Measurements from ENCODE around the gene ZBTB17.
"Not testable (repeated sequence)": the region's sequence is repeated elsewhere in the genome, so short reads cannot be mapped to it uniquely, and the experiment has no call there.

Gene ZBTB17

DNA sequence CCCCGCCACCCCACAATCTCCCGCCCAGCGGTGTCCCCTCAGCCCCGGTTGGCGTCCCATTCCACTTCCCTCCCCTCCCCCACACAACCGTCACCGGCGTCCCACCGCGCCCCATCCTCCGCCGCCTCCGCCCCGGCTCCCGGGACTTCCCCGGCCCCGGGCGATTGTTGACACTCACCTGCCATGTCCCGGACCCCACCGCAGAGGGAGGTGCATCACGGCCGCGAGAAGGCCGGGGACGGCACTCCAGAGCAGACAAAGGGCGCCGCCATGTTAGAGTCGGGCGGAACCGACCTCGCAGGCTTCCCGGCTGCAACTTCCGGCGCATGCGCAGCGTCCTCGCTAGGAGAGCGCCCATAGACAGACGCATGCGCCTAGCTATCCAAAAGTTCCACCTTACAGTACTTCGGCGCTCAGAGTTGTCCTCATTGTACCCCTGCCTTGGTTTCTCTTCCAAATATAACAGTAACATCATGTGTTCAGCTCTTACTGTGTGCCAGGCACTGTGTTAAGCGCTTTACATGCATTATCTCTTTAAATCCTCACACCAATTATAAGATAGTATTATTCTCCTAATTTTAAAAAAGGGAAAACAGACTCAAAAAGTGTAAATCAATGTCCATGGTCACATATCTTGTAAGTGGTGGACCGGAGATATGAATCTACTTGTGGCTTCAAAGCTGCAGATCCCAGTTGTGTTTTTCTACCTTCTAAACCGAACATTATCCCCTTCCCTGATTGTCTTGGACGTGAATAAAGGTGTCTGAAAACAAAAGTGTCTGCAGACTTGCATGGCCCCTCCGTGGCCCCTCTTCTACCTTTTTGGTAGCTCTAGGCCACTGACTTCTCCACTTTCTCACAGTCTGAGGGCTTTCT is at the start of gene ZBTB17:
Gene ZBTB17 (minus strand): TSS at position 297 of the 876 bp plus-strand sequence. CDS start 27,606 bp downstream, outside the sequence.
- H3K4me3 ChIP-seq (replicated peaks; ENCODE audit: low read depth, low read length), result peak within 1 kb of the TSS; percentile 85
- TF ChIP-seq, protein P1, sequence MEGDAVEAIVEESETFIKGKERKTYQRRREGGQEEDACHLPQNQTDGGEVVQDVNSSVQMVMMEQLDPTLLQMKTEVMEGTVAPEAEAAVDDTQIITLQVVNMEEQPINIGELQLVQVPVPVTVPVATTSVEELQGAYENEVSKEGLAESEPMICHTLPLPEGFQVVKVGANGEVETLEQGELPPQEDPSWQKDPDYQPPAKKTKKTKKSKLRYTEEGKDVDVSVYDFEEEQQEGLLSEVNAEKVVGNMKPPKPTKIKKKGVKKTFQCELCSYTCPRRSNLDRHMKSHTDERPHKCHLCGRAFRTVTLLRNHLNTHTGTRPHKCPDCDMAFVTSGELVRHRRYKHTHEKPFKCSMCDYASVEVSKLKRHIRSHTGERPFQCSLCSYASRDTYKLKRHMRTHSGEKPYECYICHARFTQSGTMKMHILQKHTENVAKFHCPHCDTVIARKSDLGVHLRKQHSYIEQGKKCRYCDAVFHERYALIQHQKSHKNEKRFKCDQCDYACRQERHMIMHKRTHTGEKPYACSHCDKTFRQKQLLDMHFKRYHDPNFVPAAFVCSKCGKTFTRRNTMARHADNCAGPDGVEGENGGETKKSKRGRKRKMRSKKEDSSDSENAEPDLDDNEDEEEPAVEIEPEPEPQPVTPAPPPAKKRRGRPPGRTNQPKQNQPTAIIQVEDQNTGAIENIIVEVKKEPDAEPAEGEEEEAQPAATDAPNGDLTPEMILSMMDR (IDR thresholded peaks at IDR 0.05; ENCODE audit: low read length, missing control alignments), result no peak
- DNase-seq (ENCODE audit: low read depth), result peak; percentile 95

DNA sequence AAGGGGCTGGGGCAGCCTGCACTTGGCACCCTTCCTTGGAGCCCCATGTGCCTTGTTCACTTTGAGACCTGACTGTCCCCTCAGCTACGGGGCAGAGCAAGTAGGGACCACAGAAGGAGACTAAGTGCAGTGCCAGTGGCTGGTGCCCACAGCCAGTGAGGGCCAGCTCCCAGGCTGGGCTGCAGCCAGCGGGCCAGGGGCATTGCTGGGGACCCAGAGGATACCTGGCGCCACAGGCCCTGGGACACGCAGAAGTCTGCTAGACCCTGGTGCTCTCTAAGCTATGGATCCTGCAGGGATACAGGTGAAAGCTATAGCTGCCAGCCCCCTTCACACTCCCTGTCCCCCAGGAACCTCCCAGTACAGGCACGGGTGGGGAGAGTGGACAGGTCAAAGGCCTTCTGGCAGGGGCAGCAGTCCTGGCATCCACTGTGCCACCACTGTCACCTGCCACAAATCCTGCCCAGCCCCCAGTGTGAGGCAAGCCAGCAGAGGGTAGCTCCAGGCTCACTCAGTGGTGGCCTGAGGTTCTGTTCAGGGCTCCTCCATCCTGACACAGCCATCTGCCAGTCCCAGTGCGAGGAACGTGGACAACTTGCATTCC is 47.3 kb upstream of the ZBTB17 start:
- DNase-seq (ENCODE audit: low read depth), result no peak
- H3K4me3 ChIP-seq (replicated peaks; ENCODE audit: low read depth, low read length), result no peak overlapping the region
- TF ChIP-seq, protein P1 (IDR thresholded peaks at IDR 0.05; ENCODE audit: low read length, missing control alignments), result no peak

DNA sequence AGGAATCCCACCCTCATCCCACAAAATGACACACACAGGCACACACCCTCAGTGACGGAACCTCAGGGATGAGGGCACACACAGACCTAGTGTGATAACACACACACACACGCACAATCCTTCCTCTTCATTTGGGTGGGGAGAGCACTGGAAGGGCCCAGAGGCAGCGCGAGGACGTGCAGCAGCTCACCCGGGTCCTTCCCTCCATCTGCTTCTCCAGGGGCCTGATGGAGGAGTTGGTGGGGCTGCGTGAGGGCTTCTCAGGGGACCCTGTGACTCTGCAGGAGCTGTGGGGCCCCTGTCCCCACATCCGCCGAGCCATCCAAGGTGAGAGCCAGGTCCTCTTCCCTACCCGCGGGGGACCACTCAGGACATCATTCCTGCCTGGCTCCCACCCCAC is 46.5 kb upstream of the ZBTB17 start:
- no peak overlapping the region for H3K4me3 ChIP-seq (replicated peaks; ENCODE audit: low read depth, low read length)
- TF ChIP-seq, protein P1 (IDR thresholded peaks at IDR 0.05; ENCODE audit: low read length, missing control alignments), result no peak
- DNase-seq (ENCODE audit: low read depth), result no peak

DNA sequence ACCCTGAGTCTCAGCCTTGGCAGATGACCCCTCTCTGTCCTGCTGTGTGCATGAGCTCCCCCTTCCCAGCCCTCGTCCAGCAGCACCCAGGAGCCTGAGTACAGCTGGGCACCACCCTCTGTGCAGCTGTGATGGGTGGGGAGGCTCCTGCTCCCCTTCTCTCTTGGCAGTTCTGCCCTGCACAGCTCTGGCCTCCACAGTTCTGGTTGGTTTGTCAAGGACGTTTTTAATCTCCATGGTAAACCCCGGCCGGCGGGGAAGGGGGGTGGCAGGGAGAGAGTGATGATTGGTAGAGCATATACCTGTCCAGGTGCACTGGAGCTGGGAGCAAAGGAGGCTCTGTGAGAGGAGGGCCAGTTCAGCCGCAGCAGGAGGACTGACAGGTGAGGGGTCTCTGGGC is 45.8 kb upstream of the ZBTB17 start, which contains the start of gene CLCNKA:
Gene CLCNKA (plus strand): TSS at position 356 of the 400 bp plus-strand sequence. CDS start 584 bp downstream, outside the sequence.
- no peak for DNase-seq (ENCODE audit: low read depth)

DNA sequence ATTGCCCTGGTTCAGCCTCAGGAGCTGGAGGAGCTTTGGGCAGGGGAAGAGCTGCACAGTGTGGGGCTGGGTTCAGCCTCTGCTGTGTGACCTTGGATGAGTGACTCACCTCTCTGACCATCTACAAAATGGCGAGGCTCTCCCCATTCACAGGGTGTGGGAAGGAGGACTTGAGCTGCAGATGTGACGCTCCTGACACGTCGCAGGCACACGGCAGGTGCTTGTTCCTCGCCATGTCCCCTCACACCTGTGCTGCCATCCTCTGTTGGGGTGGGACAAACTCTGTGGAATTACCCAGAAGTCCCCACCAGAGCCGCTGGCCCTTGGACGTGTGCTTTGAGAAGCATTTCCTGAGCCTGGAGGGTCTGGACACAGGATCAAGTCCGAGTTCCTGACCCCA is 45.0 kb upstream of the ZBTB17 start:
- not testable (repeated sequence) for DNase-seq (ENCODE audit: low read depth); H3K4me3 ChIP-seq (replicated peaks; ENCODE audit: low read depth, low read length)

More for the DNA sequence above, 45.8 kb upstream of the ZBTB17 start, which contains the start of gene CLCNKA:
- TF ChIP-seq, protein P1 (IDR thresholded peaks at IDR 0.05; ENCODE audit: low read length, missing control alignments), result no peak
- H3K4me3 ChIP-seq (replicated peaks; ENCODE audit: low read depth, low read length), result no peak within 1 kb of the TSS

DNA sequence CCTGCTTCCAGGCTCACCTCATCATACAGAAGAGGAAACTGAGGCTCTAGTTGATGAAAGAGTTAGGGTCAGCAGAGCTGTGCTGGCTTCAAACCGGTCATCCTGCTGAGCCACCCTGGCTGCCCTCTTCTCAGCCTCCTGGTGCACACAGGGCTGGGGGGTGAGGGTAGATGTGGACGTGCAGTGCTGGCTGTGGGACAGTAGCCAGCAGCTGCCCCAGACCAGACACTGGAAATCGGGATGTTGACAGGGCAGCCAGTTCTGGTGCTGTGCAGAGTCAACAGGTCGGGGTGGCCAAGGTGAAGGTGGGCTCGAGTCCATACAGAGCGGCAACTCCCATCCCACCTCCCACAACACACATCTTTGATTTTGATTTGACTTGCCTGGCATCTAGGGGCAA is 44.4 kb upstream of the ZBTB17 start:
- TF ChIP-seq, protein P1 (IDR thresholded peaks at IDR 0.05; ENCODE audit: low read length, missing control alignments), result no peak
- no peak for DNase-seq (ENCODE audit: low read depth)

DNA sequence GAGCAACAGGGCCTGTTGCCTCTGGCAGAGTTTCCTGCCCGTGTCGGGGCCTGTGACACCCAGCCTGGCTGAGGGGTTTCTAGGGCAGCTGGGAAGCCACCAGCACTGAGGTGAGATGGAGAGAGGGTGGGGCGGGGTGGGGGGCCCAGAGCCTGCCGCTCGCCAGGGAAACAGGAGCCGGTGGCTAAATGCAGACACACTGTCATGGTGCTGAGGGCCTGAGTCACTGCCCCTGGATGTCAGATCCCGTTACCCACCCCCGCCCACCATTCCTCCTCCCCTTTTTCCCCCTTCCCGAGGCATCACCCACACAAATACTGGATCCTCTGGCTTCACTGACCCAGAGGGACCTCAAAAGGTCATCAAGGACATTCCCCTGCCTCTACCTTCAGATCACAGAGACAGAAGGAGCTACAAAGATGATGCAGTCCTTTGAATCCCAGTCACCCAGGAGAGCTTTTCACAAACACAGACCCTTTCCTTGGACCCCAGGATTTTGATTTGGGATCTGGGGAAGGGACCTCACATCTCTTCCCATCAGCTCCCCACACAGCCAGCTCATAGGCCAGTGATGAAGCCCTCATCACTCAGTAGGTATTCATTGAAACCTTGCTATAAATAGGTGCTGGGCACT is 43.9 kb upstream of the ZBTB17 start:
- H3K4me3 ChIP-seq (replicated peaks; ENCODE audit: low read depth, low read length), result no peak overlapping the region
- DNase-seq (ENCODE audit: low read depth), result no peak
- TF ChIP-seq, protein P1 (IDR thresholded peaks at IDR 0.05; ENCODE audit: low read length, missing control alignments), result no peak

More for the DNA sequence above, 44.4 kb upstream of the ZBTB17 start:
- no peak overlapping the region for H3K4me3 ChIP-seq (replicated peaks; ENCODE audit: low read depth, low read length)

Data from fibroblast of pulmonary artery (primary cell).